ENCODE measurements around the gene ARFGAP1.
A peak's percentile ranks its signal among the peaks of the same experiment; 100 is the strongest.
"Not testable (repeated sequence)": the region's sequence is repeated elsewhere in the genome, so short reads cannot be mapped to it uniquely, and the experiment has no call there.

ARFGAP1 gene

GRCh38 chr20:63290136-63290676, 17.6 kb downstream of the ARFGAP1 start:
- no peak for DNase-seq (ENCODE audit: low read depth, low spot score)

GRCh38 chr20:63290677-63291472, 18.3 kb downstream of the ARFGAP1 start:
- peak; percentile 71 for DNase-seq (ENCODE audit: low read depth, low spot score)

DNA sequence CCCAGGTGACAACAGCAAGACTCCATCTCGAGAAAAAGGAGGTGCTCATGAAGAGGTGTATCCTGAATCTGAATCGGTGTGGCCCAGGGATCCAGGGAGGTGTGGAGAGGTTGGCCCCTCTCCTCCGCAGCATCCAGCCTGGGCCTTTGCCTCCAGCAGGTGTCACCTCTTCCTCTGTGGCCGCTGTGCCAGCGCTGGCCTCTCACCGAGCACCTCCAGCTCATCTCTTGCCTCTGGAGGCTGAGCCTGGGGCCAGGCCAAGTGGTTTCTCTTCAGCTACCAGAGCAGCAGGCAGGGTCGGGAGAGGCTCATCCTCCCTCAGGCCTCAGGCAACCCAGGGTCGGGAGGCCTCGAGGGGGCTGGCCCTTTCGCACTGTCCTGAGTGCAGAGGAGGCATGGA, 19.2 kb downstream of the ARFGAP1 start:
- DNase-seq (ENCODE audit: low read depth, low spot score), result no peak

GRCh38 chr20:63292292-63292701, 19.7 kb downstream of the ARFGAP1 start:
- no peak for DNase-seq (ENCODE audit: low read depth, low spot score)

GRCh38 chr20:63292904-63293303, 20.3 kb downstream of the ARFGAP1 start, which contains the start of gene COL20A1:
COL20A1 (plus strand) TSS chr20:63293186; CDS start chr20:63295108, 1,922 bp downstream.
- no peak for DNase-seq (ENCODE audit: low read depth, low spot score)

DNA sequence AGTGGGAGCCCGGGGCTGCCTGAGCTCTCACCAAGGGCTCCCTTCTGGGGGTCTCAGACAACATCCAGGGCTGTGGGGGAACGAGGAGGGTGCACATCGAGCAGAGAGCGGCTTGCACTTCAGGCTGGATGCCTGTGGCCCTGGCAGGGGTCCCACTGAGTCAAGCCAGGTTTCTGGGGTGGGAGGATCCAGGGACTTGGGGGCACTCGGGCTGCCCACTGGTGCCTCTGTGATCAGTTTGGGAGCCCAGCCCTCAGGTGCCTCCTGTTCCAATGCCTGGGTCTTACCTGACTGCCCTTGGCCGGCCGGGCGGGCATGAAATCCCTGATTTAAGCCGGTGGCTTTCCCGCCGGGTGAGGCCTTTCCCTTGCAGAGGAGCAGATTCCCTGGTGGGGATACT, 20.8 kb downstream of the ARFGAP1 start:
- no peak for DNase-seq (ENCODE audit: low read depth, low spot score)

DNA sequence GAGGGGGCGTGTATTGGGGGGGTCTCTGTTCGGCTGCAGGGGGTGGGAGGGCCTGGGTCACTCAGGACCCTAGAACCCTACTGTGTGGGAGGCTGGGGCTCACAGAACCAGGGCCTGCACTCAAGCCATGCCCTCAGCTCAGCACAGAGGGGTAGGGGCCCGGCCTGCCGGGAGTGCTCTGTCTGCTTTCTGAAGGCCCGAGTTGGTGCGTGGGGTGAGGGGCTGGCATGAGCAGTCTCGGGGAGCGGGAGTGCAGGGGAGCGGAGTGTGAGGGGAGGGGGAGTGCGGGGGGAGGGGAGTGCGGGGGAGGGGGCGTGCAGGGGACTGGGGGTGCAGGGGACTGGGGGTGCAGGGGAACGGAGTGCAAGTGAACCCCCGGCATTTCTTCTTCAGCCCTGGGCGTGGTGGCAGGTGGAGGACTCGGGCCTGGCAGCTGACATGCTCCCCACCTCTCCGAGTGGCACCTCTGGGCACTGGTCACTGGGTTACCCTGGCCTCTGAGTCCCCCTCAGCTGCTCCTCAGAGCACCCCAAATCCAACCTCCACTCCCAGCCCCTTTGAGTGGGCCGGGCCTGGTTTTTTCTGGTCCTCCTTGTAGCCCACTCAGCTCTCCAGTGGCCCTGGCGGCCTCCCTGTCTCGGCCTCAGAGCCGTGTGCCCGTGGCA, 21.4 kb downstream of the ARFGAP1 start:
- no peak for DNase-seq (ENCODE audit: low read depth, low spot score)

- no peak for DNase-seq (ENCODE audit: low read depth, low spot score)
Measured at GRCh38 chr20:63294536-63294900, 21.9 kb downstream of the ARFGAP1 start.

- DNase-seq (ENCODE audit: low read depth, low spot score), result no peak
Measured at GRCh38 chr20:63295018-63295417, 22.4 kb downstream of the ARFGAP1 start.

GRCh38 chr20:63295422-63295821, 22.8 kb downstream of the ARFGAP1 start:
- DNase-seq (ENCODE audit: low read depth, low spot score), result no peak

DNA sequence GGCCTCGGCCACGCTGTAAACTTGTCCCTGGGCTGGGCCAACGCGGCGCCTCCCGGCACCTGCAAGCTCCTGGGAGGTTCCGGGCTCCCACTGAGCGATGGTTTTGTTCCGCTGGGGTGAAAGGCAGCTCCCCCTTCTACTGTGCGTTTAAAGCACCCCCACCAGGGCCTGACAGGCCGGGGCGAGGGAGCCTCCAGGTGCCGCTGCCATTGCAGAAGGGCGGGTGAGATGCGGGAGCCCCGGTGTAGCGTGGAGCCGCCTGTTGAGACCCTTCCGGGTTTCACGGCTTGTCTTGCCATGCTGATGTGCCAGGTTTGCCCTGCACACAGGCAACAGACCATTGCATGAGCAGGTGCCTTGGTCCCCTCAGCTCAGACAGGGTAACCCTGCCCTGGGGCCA, 23.2 kb downstream of the ARFGAP1 start:
- no peak for DNase-seq (ENCODE audit: low read depth, low spot score)

DNA sequence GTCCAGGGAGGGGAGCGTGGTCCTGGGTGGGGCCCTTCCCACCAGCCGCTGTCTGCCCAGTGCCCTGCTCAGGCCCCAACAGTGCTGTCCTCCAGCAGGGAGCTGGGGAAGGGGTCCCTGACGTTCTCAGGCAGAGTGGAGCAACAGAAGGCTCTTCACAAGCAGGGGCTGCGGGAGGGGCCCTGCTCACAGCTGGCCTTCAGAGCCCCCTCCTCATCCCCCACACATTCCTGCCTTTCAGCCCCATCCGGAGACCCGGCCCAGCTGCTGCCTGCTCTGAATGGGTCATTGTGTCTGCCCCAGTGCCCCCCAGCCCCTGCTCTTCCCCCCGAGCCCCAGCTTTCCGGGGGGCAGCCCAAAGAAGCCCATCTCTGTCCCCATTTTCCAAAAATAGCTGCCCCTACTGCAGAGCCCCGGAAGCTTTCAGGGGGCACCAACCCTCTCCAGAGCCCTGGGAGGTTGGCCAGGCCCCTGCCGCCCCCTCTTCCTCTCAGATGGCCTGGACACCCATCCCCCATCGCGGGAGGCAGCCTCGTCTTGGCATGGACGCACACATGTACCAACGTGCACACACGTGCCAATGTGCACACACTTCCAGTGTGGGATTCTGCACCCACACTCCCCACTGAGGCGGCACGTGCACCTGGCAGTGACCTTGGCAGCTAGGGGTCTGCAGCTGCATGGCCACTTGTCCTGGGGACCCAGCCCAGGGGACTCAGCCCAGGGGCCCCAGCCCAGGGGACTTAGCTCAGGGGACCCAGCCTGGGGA, 24.1 kb downstream of the ARFGAP1 start:
- DNase-seq (ENCODE audit: low read depth, low spot score), result no peak

DNA sequence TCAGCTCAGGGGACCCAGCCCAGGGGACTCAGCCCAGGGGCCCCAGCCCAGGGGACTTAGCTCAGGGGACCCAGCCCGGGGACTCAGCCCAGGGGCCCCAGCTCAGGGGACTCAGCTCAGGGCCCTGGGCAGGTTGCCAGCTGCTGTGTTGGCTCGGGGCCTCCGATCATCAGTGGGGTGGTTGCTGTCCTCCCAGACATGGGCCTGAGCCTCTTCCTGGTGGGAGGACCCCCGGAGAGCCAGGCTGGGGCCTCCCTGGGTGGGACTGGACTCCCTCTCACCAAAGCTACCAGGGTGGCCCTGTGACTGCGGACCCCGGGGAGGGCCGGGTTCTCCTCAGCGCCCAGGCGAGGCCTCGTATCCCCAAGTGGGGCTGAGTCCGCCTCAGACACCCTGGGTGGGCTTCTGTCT, 24.8 kb downstream of the ARFGAP1 start:
- DNase-seq (ENCODE audit: low read depth, low spot score), result no peak

DNA sequence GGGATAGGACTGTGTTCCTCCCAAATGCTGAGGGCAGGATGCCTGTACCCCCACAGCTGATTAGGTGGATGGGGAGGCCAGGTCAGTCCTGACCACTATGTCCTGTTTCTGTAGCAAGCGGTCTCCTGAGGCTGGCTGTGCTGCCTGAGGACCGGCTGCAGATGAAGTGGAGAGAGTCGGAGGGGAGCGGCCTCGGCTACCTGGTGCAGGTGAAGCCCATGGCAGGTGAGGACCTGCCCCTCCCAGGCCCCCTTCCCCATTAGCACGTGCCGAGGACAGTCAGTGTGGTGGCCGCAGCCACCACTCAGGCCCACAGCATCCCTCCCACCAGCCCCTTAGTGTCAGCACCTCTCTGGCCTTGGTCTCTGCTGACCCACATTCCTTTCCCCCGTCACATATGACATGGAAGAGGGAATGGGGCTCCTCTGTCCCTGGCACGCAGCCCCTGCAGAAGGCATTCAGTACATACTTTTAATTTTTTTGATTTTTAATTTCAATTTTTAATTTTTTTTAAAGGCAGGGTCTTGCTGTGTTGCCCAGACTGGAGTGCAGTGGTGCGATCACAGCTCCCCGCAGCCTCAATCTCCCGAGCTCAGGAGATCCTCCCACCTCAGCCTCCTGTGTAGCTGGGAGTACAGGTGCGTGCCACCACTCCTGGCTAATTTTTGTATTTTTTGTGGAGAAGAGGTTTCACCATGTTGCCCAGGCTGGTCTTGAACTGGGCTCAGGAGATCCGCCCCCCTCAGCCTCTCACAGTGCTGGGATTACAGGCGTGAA, 25.4 kb downstream of the ARFGAP1 start:
- no peak for DNase-seq (ENCODE audit: low read depth, low spot score)

GRCh38 chr20:63298731-63299312, 26.2 kb downstream of the ARFGAP1 start:
- no peak for DNase-seq (ENCODE audit: low read depth, low spot score)

DNA sequence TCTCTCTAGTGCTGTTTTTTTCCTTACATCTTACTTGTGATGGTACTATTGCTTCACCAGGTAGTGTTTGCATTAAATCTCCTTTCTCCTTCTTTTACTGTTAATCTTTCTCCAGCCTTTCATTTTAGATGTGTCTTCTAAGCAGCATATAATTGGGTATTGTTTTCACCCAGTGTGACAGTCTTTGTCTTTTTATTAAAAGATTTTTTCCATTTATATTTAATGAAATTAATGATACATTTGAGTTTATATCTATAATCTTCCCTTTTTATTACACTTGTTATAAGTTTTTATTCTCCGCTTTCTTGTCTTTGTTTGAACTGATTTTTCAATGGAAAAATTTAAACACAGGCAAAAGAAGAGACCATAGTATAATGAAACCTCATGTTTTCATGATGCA, 29.1 kb downstream of the ARFGAP1 start:
- no peak for DNase-seq (ENCODE audit: low read depth, low spot score)

GRCh38 chr20:63303095-63303666, 30.6 kb downstream of the ARFGAP1 start:
- no peak for DNase-seq (ENCODE audit: low read depth, low spot score)

- DNase-seq (ENCODE audit: low read depth, low spot score), result no peak
Measured at GRCh38 chr20:63305393-63305792, 32.8 kb downstream of the ARFGAP1 start.

GRCh38 chr20:63305933-63306672, 33.5 kb downstream of the ARFGAP1 start:
- DNase-seq (ENCODE audit: low read depth, low spot score), result not testable (repeated sequence)

Data from astrocyte of the hippocampus (primary cell).